A673 (cell line): Measurements from ENCODE around the gene PPRC1. TPM values are rescaled to one million over a fixed set of nuclear protein-coding genes. Genes with fewer than 3 reads are reported as not detected.

Experiments
- BruUV-seq: library from RNA; stranded (reverse); fragments of 400-500 nt; replicated peaks from 2 replicates; lab custom pipeline; 2021; lab: Mats Ljungman, UMichigan
- CTCF ChIA-PET: fragments of 300-600 bp; sonication (Branson Sonifier 250); formaldehyde crosslinking; loops from one replicate; lab custom pipeline; 2022; ENCODE audit warnings: antibody characterized with exemption; lab: Charles Lee
- POLR2A ChIA-PET: fragments of 300-600 bp; sonication (Branson Sonifier 250); formaldehyde crosslinking; loops from one replicate; lab custom pipeline; 2022; ENCODE audit warnings: antibody characterized with exemption; ENCODE audit not compliant: low non-redundant PET; lab: Charles Lee
- DNase-seq: peaks from one replicate; pipeline ENCODE4 v3.0.0-alpha.2; 2015; ENCODE audit warnings: low spot score
- H3K27ac ChIP-seq: fragments of 200-600 bp; sonication (generic); 2 replicates; pipeline ENCODE4 v1.5.1; 2016; ENCODE audit warnings: mixed run types, low read depth, mild to moderate bottlenecking, mixed read lengths, antibody characterized with exemption, low read length; ENCODE audit not compliant: poor library complexity, severe bottlenecking
- H3K27me3 ChIP-seq: fragments of 200-600 bp; sonication (generic); replicated peaks from 2 replicates; pipeline ENCODE4 v1.6.1; 2017; ENCODE audit warnings: mixed run types, low read depth, mild to moderate bottlenecking, mixed read lengths, antibody characterized with exemption, low read length; ENCODE audit not compliant: insufficient read depth, poor library complexity
- H3K36me3 ChIP-seq: fragments of 200-600 bp; sonication (generic); 2 replicates; pipeline ENCODE4 v1.6.1; 2016; ENCODE audit warnings: mixed run types, mild to moderate bottlenecking, mixed read lengths, antibody characterized with exemption, low read length; ENCODE audit not compliant: insufficient read depth, poor library complexity, severe bottlenecking
- H3K4me1 ChIP-seq: fragments of 200-600 bp; sonication (generic); 2 replicates; pipeline ENCODE4 v1.6.1; 2017; ENCODE audit warnings: mixed run types, mild to moderate bottlenecking, mixed read lengths, antibody characterized with exemption, low read length; ENCODE audit not compliant: insufficient read depth, poor library complexity, severe bottlenecking
- H3K4me3 ChIP-seq: fragments of 200-600 bp; sonication (generic); 2 replicates; pipeline ENCODE4 v1.5.1; 2016; ENCODE audit warnings: low read depth, mixed run types, mild to moderate bottlenecking, mixed read lengths, low read length; ENCODE audit not compliant: poor library complexity, severe bottlenecking
- H3K9me3 ChIP-seq: fragments of 200-600 bp; sonication (generic); 2 replicates; pipeline ENCODE4 v1.6.1; 2016; ENCODE audit warnings: mixed run types, low read depth, mild to moderate bottlenecking, mixed read lengths, antibody characterized with exemption, low read length; ENCODE audit not compliant: poor library complexity, severe bottlenecking
- EZH2 ChIP-seq: fragments of 200-600 bp; sonication (generic); IDR thresholded peaks from 2 replicates; pipeline ENCODE4 v1.6.1; 2017; ENCODE audit warnings: borderline replicate concordance, low read depth, mild to moderate bottlenecking, mixed read lengths, antibody characterized with exemption, low read length; ENCODE audit not compliant: poor library complexity, severe bottlenecking
- intact Hi-C: fragments of 100-400 bp; cut with micrococcal nuclease; formaldehyde crosslinking; loops from one replicate; pipeline ENCODE4 v1.10.0; 2022; ENCODE audit not compliant: unreplicated experiment
- total RNA-seq: library from RNA; stranded (reverse); gene quantifications from 2 replicates; pipeline ENCODE4 v1.2.3, GENCODE V29; 2021
- TF ChIP-seq, protein P1 (sequence below): fragments of 300-800, 200-600 bp; sonication (generic); conservative IDR thresholded peaks from 2 replicates; pipeline ENCODE4 v1.5.1; 2017; ENCODE audit warnings: low read depth, mild to moderate bottlenecking, antibody characterized with exemption, low read length, moderate library complexity, mixed read lengths

Gene PPRC1
- total RNA-seq, 1 experiment from 2014 or later: 103 TPM

DNA sequence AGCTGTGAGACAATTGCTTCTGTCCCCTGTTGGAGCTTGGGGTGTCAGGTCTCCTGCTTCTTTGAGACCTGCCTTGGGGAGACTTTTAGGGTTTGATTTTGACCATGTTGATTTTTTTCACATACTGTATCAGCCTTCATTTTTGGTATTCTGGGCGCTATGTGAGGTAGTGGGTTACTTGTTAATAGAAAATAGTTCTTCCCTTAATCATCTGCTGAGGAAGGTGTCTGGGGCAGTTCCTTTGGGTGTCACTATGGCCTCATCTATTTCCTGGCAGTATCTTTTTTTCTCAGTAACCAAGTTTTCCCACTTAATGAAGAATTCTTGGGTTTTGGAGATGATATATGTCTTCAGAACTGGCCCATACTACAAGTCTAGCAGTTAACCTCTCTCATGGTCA lies 14.7 kb downstream of the PPRC1 start:
- POLR2A ChIA-PET: no interaction called here
- H3K36me3 ChIP-seq: peaks cover 58% of the 10 kb centered on the region
- no TSS peak for BruUV-seq
- H3K27ac ChIP-seq: no peak overlapping the region
- TF ChIP-seq, protein P1, sequence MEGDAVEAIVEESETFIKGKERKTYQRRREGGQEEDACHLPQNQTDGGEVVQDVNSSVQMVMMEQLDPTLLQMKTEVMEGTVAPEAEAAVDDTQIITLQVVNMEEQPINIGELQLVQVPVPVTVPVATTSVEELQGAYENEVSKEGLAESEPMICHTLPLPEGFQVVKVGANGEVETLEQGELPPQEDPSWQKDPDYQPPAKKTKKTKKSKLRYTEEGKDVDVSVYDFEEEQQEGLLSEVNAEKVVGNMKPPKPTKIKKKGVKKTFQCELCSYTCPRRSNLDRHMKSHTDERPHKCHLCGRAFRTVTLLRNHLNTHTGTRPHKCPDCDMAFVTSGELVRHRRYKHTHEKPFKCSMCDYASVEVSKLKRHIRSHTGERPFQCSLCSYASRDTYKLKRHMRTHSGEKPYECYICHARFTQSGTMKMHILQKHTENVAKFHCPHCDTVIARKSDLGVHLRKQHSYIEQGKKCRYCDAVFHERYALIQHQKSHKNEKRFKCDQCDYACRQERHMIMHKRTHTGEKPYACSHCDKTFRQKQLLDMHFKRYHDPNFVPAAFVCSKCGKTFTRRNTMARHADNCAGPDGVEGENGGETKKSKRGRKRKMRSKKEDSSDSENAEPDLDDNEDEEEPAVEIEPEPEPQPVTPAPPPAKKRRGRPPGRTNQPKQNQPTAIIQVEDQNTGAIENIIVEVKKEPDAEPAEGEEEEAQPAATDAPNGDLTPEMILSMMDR: no peak
- no peak for DNase-seq
- no peaks in the 10 kb centered on the region for H3K9me3 ChIP-seq
- intact Hi-C loops: no loop called here
- H3K4me1 ChIP-seq: peaks cover 7% of the 10 kb centered on the region
- H3K27me3 ChIP-seq: no peaks in the 10 kb centered on the region
- CTCF ChIA-PET: no interaction called here
- no peak overlapping the region for H3K4me3 ChIP-seq

DNA sequence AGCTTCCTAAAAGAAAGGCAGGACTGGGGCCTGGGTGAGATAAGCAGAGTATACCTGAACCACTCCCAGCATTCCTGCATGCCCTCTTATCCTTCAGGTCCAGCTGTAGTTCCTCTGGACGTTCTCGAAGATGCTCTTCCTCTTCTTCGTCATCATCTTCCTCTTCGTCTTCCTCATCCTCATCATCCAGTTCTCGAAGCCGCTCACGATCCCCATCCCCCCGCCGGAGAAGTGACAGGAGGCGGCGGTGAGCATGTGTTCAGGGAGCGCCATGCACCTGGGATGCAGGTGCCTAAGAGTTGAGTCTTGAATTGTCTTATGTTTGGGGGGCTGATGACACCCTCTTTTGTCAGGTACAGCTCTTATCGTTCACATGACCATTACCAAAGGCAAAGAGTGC lies 15.4 kb downstream of the PPRC1 start:
- Histone ChIP-seq H3K4me3 (no peak overlapping the region), H3K27ac (no peak overlapping the region), H3K9me3 (no peaks in the 10 kb centered on the region), H3K4me1 (peaks cover 7% of the 10 kb centered on the region), H3K36me3 (peaks cover 56% of the 10 kb centered on the region), H3K27me3 (no peaks in the 10 kb centered on the region)
- ChIA-PET POLR2A (no interaction called here), CTCF (no interaction called here)
- no TSS peak for BruUV-seq
- intact Hi-C loops: no loop called here
- DNase-seq: no peak
- TF ChIP-seq, protein P1: no peak
- no peak for TF ChIP-seq EZH2

- no peak for DNase-seq
- TSS peak; percentile 89 for BruUV-seq
- H3K9me3 ChIP-seq: no peaks in the 10 kb centered on the region
- TF ChIP-seq, protein P1: no peak
- no peak for TF ChIP-seq EZH2
- H3K27me3 ChIP-seq: no peaks in the 10 kb centered on the region
- H3K4me1 ChIP-seq: peaks cover 7% of the 10 kb centered on the region
- H3K27ac ChIP-seq: peak overlapping the region; percentile 87
- H3K36me3 ChIP-seq: peaks cover 55% of the 10 kb centered on the region
- CTCF ChIA-PET: no interaction called here
- POLR2A ChIA-PET: interaction anchor here (1.0 kb wide), 1 partner anchor 9 kb away, joined by 4 read pairs; no protein-coding TSS in a partner anchor
- H3K4me3 ChIP-seq: peak overlapping the region; percentile 73
- intact Hi-C loops: loop anchor here (5.0 kb wide), 1 partner anchor 351 kb away; the partner anchor contains the start of genes ACTR1A and SUFU
These were observed 18.3 kb downstream of the PPRC1 start for GRCh38 chr10:102150970-102151773.
